NCI-H2107 (cell line): ENCODE data around the gene LRRC10B.

Experiments used
- DNase-seq: peaks from one replicate; lab custom pipeline; 2025; lab: John Stamatoyannopoulos, UW

Gene LRRC10B

DNA sequence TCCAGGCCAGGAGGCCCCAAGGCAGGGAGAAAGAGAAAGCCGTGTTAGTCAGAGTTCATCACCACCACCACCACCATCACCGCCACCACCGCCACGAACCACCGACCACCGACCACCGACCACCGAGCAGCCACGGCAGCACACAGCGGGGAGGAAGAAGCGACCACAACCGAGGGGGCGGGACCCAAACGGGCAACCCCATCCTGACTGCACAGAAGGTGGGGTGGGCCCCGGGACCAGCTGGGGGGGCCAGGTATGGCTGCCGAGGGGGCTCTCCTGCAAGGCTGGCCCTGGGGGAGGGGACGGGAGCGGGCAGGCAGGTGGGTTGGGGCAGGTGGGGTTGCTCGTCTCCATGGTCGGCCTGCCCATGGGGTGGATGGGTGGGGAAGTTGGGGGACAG lies 38.1 kb downstream of the LRRC10B start:
- DNase-seq: no peak

DNA sequence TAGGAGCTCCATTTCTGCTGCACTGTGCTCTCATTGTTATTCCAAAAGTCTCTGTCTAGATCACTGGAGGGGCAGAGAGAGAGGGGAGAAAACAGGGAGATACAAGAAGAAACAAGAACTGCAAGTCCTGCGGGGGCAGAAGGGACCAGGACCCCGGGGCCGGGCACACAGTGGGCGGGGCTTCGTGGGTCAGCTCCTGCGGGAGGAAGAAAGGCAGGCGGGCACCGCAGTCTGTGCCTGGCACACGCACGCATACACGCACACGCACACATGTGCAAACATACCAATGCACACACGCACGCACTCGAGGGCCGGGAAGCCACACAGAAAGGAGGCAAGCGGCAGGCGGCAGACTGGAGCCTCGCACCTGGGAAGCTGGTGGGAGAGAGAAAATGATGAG lies 38.7 kb downstream of the LRRC10B start:
- no peak for DNase-seq

DNA sequence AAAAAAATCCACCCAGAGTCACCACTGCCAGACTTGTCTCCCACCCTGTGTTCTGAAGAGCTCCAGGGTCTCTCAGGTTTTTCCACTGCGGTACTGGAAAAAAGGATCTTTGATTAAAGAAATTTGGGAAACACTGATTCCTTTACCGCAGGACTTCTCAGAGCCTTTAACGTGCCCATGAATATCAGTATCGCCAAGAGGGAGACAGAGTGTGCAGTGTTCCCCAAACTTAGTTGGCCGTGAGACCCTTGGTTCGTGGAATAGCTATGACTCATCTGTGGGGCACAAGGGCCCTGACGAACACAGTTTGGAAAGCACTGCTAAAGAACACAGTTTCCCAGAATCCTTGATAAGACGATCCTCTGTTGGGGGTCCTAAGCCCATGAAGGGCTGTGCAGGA lies 40.6 kb downstream of the LRRC10B start:
- DNase-seq: no peak

DNA sequence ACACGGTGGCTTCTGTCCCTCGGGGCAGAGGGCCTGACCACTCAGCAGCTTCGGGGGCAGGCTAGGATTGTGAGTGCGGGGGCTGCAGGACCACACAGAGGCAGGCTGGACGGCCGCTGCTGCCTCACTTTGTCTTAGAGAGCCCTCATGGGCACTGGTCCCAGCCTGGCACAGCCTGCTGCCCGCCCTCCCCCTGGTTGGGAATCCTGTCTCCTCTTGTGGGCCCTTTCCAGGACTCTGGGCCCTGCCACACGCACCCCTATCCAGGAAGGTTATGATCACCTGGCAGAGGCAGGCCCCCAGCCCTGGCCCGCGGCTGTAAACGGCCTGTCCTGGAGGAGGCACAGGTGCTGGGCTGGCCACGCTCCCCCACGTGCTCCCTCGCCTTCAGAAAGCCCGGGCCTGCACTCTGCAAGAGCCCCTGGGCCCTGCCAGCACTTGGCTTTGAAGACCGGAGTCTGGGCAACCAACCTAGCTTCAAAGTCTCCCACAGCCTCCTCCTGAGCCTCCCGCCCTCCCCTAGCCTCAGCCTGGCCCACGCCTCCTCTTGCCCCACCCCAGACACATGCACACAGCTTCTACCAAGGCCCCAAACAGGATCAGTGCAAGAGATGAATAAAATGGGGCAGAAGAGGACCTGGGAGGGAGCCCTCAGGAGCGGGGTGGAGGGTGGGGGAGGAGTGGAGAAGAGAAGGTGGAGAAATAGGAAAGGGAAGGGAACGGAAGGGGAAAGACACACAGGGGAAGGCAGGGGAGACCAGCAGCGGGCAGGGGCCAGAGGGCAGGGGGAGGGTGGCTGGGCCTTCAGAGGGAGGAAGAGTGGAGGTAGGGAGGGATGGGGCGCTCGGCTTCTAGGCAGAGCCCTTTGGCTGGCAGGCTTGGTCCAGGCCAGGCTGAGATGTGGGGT lies 41.4 kb downstream of the LRRC10B start:
- no peak for DNase-seq

DNA sequence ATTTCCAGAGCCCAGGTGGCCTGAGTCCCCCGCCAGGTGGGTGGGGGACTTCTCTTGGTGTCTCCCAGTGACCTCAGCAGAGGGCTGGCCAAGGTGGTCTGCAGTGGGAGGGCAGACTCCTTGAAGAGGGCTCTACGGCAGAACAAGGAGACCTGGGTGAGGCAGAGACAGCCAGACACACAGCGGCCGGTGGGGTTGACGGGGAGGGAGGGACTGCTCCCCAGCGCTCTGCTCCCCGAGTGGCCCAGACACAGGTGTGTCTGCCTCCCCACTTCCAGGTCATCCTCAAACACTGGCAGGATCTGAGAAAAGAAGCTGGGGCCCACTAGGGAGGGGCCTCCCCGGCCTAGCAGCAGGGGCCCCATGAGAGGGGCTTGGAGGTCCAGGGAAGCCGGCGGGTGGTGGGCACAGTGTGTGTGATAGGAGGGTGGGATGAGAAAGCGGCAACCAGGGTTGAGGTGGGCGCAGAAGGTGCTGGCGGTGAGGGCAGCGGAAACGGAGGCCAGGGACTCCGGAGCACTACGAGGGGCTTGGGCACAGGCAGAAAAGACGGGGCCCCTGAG lies 42.2 kb downstream of the LRRC10B start:
- no peak for DNase-seq

DNA sequence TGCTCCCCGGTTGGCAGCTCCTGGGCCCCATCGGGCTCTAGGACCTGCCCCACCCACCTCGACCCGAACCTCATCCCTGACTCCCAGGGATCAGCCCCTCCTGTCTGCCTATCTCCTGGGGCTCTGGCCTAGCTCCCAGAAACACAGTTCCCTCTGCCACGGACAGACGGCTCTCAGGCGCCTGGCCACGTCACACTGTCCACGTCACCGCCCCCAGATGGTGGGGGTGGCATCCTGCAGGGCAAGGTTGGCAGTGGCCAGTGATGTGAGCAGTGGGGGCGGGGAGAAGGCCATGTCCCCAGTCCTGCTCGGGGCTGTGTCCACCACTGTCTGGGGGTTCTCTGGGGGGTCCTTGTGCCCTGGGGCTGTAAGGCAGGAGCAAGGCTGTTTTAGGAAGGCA lies 43.1 kb downstream of the LRRC10B start:
- no peak for DNase-seq

DNA sequence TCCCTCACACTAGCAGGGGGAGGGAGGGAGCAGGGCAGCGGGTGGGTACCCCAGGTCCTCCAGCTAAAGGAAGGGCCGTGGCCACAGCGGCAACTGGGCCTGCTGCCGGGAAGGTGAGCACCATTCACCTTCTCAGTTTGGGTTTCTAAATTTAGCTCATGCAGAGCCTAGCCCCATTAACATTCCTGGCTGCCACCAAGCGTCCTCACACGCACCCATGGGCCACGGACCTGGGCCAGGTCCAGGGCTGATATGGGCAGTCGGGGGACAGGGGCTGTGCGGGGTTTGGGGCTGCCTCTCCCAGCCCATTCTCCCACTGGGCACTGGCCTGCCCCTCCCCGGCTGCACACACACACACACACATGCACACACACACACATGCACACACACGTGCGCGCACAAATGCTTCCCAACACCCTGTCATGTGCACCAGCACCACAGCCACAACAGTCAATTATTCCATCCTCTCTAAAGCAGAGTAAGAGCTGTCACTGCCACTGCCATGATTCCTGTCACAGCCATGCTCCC lies 43.6 kb downstream of the LRRC10B start:
- DNase-seq: no peak

DNA sequence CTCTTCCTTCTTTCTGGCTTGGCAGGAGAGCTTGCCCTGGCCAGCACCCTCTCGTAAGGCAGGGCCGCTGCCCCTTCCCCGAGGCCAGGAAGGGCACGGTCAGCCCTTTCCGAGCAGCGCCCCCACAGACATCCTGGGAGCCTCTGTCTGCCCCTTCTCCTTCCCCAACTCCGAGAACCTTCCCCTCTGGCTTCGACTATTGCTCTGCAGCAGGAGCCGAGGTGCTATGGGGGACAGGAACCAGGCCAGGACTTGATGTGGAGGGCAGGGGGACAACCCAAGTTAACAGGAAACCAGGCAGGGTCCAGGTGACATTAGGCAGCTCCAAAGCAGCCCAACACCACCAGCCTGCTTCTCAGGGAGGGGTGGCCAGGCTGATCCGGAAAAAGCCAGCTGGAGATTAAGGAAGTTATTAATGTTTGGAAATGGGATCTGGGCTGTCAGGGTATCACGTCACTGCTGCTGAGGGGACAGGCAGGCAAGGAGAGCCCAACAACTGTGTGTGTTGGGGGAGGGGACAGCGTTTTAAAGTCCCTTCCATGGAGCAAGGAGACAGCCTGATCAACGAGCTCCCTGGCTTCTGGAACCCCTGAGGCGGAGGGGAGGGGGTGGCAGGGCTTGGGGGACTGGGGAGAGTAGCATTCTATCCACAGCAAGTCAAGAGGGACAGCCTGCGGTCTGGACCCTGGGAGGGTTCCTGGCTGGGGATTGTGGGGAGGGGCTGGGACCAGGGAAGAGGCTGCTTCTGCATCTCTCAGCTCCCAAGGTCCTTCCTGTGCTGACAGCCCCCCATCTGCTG lies 45.0 kb downstream of the LRRC10B start:
- no peak for DNase-seq

DNA sequence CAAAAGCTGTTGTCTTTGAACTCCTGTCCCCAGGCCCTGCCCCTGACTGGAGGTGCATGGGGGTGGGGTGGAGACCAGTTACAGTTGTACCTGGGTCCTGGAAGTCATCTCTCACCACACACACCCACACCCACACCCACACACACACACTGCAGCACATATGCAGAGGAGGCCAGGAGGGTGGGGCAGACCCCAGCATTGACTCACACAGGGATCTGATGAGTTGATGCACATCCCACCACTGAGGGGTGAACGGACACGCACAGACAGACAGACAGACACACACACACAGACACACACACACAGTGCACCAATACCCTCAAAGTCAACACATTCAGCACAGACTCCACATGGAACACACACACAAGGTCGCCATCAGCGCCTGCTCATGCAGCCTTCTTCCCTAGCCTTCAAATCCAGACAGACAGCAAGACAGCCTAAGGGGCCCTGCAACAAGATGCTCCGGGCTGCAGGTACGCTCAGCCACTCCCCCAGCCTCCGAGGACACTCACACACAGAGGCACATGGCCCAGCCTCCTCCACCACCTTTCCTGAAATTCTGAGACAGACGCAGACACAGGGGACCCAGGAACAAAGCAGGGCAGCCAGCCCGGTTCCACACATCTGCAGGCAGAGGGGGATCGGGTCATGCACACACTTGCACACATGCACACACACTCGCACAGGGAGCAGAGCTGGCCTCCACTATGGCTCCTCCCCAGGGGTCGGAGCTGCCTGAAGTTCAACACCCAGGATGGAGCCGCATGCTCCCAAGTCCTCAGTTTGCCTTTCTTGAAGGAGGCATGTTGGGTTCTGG lies 45.8 kb downstream of the LRRC10B start:
- no peak for DNase-seq

DNA sequence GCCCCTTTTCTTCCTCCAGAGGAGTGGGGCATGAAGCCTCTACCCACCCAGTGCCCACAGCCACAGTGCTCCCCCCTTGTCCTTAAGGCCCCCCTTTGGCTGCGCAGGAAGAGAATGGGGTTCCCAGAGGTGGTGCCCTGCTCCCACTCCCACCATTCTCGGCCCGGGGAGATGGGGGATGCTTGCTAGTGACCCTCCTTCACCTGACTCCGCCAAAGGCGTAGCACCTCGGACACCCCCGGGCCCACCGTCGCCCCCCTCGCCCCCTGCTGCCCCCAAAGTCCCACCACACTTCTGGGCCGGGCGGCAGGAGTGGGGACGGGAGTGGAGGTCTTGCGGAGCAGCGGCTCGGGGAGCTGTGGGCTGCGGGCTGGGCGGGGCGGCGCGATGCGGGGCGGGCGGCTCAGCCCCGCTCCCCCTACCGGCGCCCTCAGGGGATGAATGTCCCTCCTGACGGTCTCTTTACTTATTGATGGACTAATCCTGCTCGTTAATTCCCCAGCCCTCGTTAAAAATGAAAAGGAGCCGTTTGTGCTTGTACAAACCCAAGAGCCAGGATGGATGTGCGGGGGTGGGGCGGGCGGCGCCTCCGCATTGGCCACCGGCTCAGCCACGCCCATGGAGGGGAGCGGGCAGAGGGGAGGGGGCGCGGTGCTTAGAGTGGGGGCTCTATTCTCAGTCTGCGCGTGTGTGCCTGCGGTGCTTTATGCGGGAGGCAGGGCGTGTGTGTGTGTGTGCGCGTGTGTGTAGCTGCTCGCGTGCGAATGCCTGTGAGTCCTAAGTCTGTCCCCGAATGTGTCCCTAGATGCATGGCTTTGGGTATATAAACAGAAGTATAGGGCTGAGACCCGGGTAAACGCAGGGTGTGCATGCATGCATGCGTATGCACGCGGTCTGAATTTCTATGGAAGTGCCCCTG lies 46.8 kb downstream of the LRRC10B start:
- no peak for DNase-seq

DNA sequence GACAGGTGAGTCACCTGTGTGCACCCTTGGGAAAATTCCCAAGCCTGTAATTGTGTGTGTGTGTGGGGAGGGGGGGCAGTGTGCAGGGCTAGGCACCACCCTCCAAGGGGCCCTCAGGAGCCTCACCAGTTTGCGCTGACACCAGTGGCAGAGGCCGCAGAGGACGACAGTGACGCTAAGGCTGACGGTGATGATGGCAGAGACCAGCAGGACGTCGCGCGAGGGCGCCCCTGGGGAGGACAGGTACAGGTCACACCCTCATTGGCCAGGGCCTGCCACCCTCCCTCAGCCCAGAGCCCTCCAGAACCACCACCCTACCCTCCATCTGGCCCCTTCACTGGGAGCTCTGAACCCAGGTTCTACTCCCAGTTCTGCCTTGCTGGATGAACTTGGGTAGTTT lies 47.4 kb downstream of the LRRC10B start:
- no peak for DNase-seq

DNA sequence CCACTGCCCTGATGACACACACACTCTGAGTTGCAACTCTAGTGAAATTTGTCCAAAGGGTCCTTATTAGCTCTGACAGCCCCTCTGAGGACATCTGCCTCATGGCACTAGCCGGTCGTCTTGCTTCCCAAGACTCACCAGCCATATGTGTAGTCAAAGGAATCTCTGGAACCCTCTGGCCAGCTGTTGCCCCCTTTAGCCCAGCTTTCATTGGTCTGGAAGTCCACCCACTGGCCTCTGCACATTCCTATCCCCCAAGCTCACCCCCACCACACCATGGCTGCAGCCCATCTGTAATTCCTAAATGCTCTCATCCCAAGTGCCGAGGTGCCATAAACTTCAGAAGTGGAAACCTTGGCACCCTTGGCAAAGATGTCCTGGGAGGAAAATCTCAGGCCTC lies 48.1 kb downstream of the LRRC10B start:
- no peak for DNase-seq
